NB4 (cell line): Measurements from ENCODE around the gene PCDHGA4.

Experiments
- CTCF ChIP-seq: IDR thresholded peaks from one replicate; pipeline ENCODE4 v1.5.1; 2012; ENCODE audit warnings: low read depth, low read length
- MAX ChIP-seq: IDR thresholded peaks from 2 replicates; pipeline ENCODE4 v1.6.1; 2011; ENCODE audit warnings: low read depth, low read length

- TF ChIP-seq CTCF (no peak), MAX (no peak)
These were observed 2.1 kb downstream of the PCDHGA4 start for GRCh38 chr5:141356950-141357349.
